HPDE6-E6E7 (cell line): Measurements from ENCODE around the gene PRH1.

Source experiments
- DNase-seq: peaks from one replicate; pipeline ENCODE4 v3.0.0; 2011; ENCODE audit warnings: missing footprints; ENCODE audit errors: extremely low spot score

The PRH1 gene

GRCh38 chr12:10842862-10843261 is 41.2 kb downstream of the PRH1 start:
- no peak for DNase-seq

- no peak for DNase-seq
These were observed 45.6 kb downstream of the PRH1 start for GRCh38 chr12:10838461-10838860.
